Measurements from ENCODE around the gene ACO2.
A peak's percentile ranks its signal among the peaks of the same experiment; 100 is the strongest.

Gene ACO2

GRCh38 chr22:41442240-41442792, 26.6 kb upstream of the ACO2 start:
- no peak for TF ChIP-seq POLR2AphosphoS5 (IDR thresholded peaks at IDR 0.05; ENCODE audit: low read depth, low read length)
- TF ChIP-seq SIN3A (IDR thresholded peaks at IDR 0.05; ENCODE audit: borderline replicate concordance, insufficient read depth, low read length): no peak
- no peak for TF ChIP-seq FOXP2 (optimal IDR thresholded peaks at IDR 0.05; ENCODE audit: borderline replicate concordance, extremely low read depth, extremely low read length, insufficient read depth)
- no peak for TF ChIP-seq REST (IDR thresholded peaks at IDR 0.05; ENCODE audit: insufficient read depth in 1 of 2, low read depth in 2 of 2, low read length in 2 of 2)
- no peak for TF ChIP-seq TAF1 (IDR thresholded peaks at IDR 0.05; ENCODE audit: borderline replicate concordance, insufficient read depth, low read length)

GRCh38 chr22:41444360-41445128, 24.4 kb upstream of the ACO2 start:
- TF ChIP-seq REST (IDR thresholded peaks at IDR 0.05; ENCODE audit: insufficient read depth in 1 of 2, low read depth in 2 of 2, low read length in 2 of 2) (no peak), FOXP2 (optimal IDR thresholded peaks at IDR 0.05; ENCODE audit: borderline replicate concordance, extremely low read depth, extremely low read length, insufficient read depth) (peak; percentile 8), POLR2AphosphoS5 (IDR thresholded peaks at IDR 0.05; ENCODE audit: low read depth, low read length) (peak; percentile 60; the same call in 1 of the 2 replicates), TAF1 (IDR thresholded peaks at IDR 0.05; ENCODE audit: borderline replicate concordance, insufficient read depth, low read length) (no peak)

GRCh38 chr22:41445129-41446056, 23.5 kb upstream of the ACO2 start:
- TF ChIP-seq TAF1 (IDR thresholded peaks at IDR 0.05; ENCODE audit: borderline replicate concordance, insufficient read depth, low read length): no peak
- no peak for TF ChIP-seq POLR2AphosphoS5 (IDR thresholded peaks at IDR 0.05; ENCODE audit: low read depth, low read length)
- TF ChIP-seq FOXP2 (optimal IDR thresholded peaks at IDR 0.05; ENCODE audit: borderline replicate concordance, extremely low read depth, extremely low read length, insufficient read depth): no peak
- TF ChIP-seq SIN3A (IDR thresholded peaks at IDR 0.05; ENCODE audit: borderline replicate concordance, insufficient read depth, low read length): no peak
- no peak for TF ChIP-seq REST (IDR thresholded peaks at IDR 0.05; ENCODE audit: insufficient read depth in 1 of 2, low read depth in 2 of 2, low read length in 2 of 2)

GRCh38 chr22:41446057-41446501, 22.8 kb upstream of the ACO2 start:
- no peak for TF ChIP-seq POLR2AphosphoS5 (IDR thresholded peaks at IDR 0.05; ENCODE audit: low read depth, low read length)
- no peak for TF ChIP-seq TAF1 (IDR thresholded peaks at IDR 0.05; ENCODE audit: borderline replicate concordance, insufficient read depth, low read length)
- TF ChIP-seq REST (IDR thresholded peaks at IDR 0.05; ENCODE audit: insufficient read depth in 1 of 2, low read depth in 2 of 2, low read length in 2 of 2): no peak
- no peak for TF ChIP-seq SIN3A (IDR thresholded peaks at IDR 0.05; ENCODE audit: borderline replicate concordance, insufficient read depth, low read length)
- TF ChIP-seq FOXP2 (optimal IDR thresholded peaks at IDR 0.05; ENCODE audit: borderline replicate concordance, extremely low read depth, extremely low read length, insufficient read depth): no peak
